ENCODE results near the gene EBF4. TPM values are rescaled to one million over a fixed set of nuclear protein-coding genes. Genes with fewer than 3 reads are reported as not detected.

Gene EBF4
- total and polyA plus RNA-seq, 12 donors: 1.6 to 29.7 (median 10.2) TPM

DNA sequence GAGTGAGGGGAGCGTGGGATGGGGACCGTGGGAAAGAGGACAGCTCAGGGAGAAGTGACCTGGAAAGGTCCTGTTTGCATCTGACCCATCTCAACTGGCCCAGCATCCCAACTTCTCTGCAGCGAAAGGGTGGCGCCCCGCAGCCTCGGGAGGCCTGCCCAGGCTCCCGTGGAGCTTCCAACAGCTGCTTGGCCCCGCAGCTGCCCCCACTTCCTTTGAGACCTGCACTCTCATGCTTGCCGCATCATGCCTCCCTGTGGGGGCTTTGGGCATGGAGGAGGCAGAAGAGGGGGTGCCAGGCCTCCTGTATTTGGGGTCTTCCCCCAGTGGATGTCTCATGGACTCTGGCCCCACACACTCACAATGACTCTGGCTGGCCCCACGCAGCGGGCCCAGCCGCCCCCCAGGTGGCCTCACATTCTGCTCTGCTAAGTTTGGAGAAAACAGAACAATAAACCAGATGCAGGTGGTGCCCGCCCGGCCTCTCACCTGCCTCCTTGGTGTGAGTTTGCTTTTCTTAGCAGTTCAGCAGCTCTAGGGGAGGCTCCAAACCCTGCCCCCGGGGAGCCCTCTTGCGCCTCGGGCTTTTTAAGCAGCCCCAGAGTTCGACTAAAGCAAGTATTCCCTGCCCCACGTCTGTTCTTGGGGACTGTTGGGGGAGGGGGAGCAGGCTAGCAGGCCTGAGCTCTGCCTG is 67.2 kb downstream of the EBF4 start:
- DNase-seq: no peak
- no peaks in the 10 kb centered on the region for H3K4me1 ChIP-seq (replicated peaks in 1 of 2)
- intact Hi-C loops (cut with DNase I): no loop called here
- no peak overlapping the region for H3K4me3 ChIP-seq
- 67 to 70% (median 69%) methylated on average over 13 to 19 of the region's 19 CpGs for WGBS, 4 donors
- H3K27ac ChIP-seq: no peak overlapping the region
- peaks cover 21% of the 10 kb centered on the region for H3K27me3 ChIP-seq
- TF ChIP-seq POLR2A (IDR thresholded peaks at IDR 0.05) (no peak), CTCF (IDR thresholded peaks at IDR 0.05) (no peak)
- H3K36me3 ChIP-seq (replicated peaks in 1 of 2): no peaks in the 10 kb centered on the region
- H3K9me3 ChIP-seq (replicated peaks in 1 of 3): no peaks in the 10 kb centered on the region

GRCh38 chr20:2760297-2760951 is 67.8 kb downstream of the EBF4 start:
- intact Hi-C loops (cut with DNase I): no loop called here
- no peaks in the 10 kb centered on the region for H3K4me1 ChIP-seq (replicated peaks in 1 of 2)
- H3K27ac ChIP-seq: no peak overlapping the region
- no peak for DNase-seq
- peaks cover 25% of the 10 kb centered on the region for H3K27me3 ChIP-seq
- 79 to 89% (median 80%) methylated on average over 4 to 7 of the region's 7 CpGs for WGBS, 4 donors
- no peak for TF ChIP-seq CTCF (IDR thresholded peaks at IDR 0.05)
- TF ChIP-seq POLR2A (IDR thresholded peaks at IDR 0.05): no peak
- no peak overlapping the region for H3K4me3 ChIP-seq
- H3K9me3 ChIP-seq (replicated peaks in 1 of 3): no peaks in the 10 kb centered on the region
- no peaks in the 10 kb centered on the region for H3K36me3 ChIP-seq (replicated peaks in 1 of 2)

DNA sequence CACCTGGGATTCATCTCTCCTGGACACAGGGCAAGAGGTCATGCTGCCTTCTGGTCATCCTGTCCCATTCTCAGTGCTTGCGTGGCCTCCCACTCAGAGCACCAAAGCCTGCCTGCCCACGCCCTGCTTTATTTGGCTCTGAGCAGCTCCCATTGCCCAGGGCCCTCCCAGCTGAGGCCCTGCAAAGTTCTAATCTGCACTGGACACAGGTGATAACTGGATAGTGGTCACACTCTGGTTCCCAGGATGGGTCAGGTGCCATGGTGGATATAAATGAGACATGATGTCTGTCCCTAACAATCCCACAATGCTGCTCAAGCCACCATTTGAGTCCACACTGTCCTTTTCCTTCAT is 68.3 kb downstream of the EBF4 start:
- no peak for TF ChIP-seq CTCF (IDR thresholded peaks at IDR 0.05)
- TF ChIP-seq POLR2A (IDR thresholded peaks at IDR 0.05): no peak
- no peaks in the 10 kb centered on the region for H3K36me3 ChIP-seq (replicated peaks in 1 of 2)
- H3K4me1 ChIP-seq (replicated peaks in 1 of 2): no peaks in the 10 kb centered on the region
- 92 to 100% (median 93%) methylated on average over 2 of the region's 2 CpGs for WGBS, 4 donors
- DNase-seq: no peak
- intact Hi-C loops (cut with DNase I): no loop called here
- no peak overlapping the region for H3K4me3 ChIP-seq
- H3K27ac ChIP-seq: no peak overlapping the region
- peaks cover 20% of the 10 kb centered on the region for H3K27me3 ChIP-seq
- H3K9me3 ChIP-seq (replicated peaks in 1 of 3): no peaks in the 10 kb centered on the region

DNA sequence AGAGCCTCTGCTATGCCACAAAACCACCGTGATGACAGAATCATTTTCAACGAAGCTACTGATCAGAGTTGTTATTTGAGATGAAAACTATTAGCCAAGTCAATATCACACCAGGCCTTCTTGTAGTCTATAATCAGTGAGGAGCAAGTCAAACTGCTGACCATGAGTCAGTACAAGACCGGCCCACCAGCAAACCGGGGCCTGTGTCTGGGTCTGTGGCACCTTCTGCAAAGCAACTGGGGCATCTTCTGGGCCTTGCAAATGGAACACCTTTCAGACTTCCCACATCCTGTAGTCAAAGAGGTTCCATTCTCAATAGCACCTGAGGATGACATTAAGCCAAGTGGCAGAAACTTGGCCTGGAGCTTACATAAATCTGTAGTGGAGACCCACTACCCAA is 69.3 kb downstream of the EBF4 start:
- Histone ChIP-seq H3K27me3 (peaks cover 15% of the 10 kb centered on the region), H3K36me3 (replicated peaks in 1 of 2) (no peaks in the 10 kb centered on the region), H3K27ac (no peak overlapping the region), H3K4me3 (no peak overlapping the region), H3K9me3 (replicated peaks in 1 of 3) (no peaks in the 10 kb centered on the region), H3K4me1 (replicated peaks in 1 of 2) (no peaks in the 10 kb centered on the region)
- TF ChIP-seq CTCF (IDR thresholded peaks at IDR 0.05): no peak
- no peak for TF ChIP-seq POLR2A (IDR thresholded peaks at IDR 0.05)
- intact Hi-C loops (cut with DNase I): no loop called here
- 70 to 95% (median 90%) methylated on average over 2 to 4 of the region's 4 CpGs for WGBS, 4 donors
- DNase-seq: no peak
